SK-N-SH (cell line): ENCODE data around the gene S100A2. TPM values are rescaled to one million over a fixed set of nuclear protein-coding genes. Genes with fewer than 3 reads are reported as not detected.

Experiments used
- CTCF ChIA-PET: fragments of 300-600, 350-600 bp; formaldehyde crosslinking; extraction: SDS; loops from one replicate; lab custom pipeline; 2021; lab: Yijun Ruan, JAX
- POLR2A ChIA-PET: fragments of 350-600 bp; sonication (Branson Sonifier 250); formaldehyde crosslinking; extraction: SDS; loops from one replicate; lab custom pipeline; 2020; ENCODE audit warnings: antibody characterized with exemption, inconsistent platforms; lab: Yijun Ruan, JAX
- DNase-seq: peaks from one replicate; pipeline ENCODE4 v3.0.0; 2012
- H2AFZ ChIP-seq: fragments of 200-600 bp; sonication (generic); 2 replicates; pipeline ENCODE4 v1.8.1; 2016; ENCODE audit warnings: antibody characterized with exemption, mild to moderate bottlenecking, low read depth
- H3F3A ChIP-seq: fragments of 200-600 bp; sonication (generic); replicated peaks from 2 replicates; pipeline ENCODE3; 2016; ENCODE audit warnings: antibody characterized with exemption, mild to moderate bottlenecking; ENCODE audit not compliant: insufficient read depth
- H3K27ac ChIP-seq, 2 experiments: fragments of 200-500 bp in 1 of 2; fragments of 200-600 bp in 1 of 2; sonication (Bioruptor generic) in 1 of 2; sonication (generic), shearing (Covaris generic) in 1 of 2; 2 replicates each; pipeline versions ENCODE4 v1.5.1 to v1.6.1; 2014 to 2016; ENCODE audit warnings: low read depth in 2 of 2, inconsistent platforms in 1 of 2, low read length in 1 of 2, mild to moderate bottlenecking in 1 of 2, mixed read lengths in 1 of 2
- H3K27me3 ChIP-seq: fragments of 200-600 bp; sonication (generic), shearing (Covaris generic); 2 replicates; pipeline ENCODE4 v1.6.1; 2016; ENCODE audit warnings: mixed run types; ENCODE audit not compliant: insufficient read depth
- H3K36me3 ChIP-seq, 2 experiments: fragments of 200-500 bp in 1 of 2; fragments of 200-600 bp in 1 of 2; sonication (Bioruptor generic) in 1 of 2; sonication (generic) in 1 of 2; replicated peaks in 1 of 2; 2 replicates each; pipeline versions ENCODE3 to v1.5.1; 2014 to 2016; ENCODE audit warnings: low read length in 1 of 2, mild to moderate bottlenecking in 1 of 2; ENCODE audit not compliant: insufficient read depth in 2 of 2, control insufficient read depth in 1 of 2
- H3K4me1 ChIP-seq, 2 experiments: fragments of 200-500 bp in 1 of 2; fragments of 200-600 bp in 1 of 2; sonication (Bioruptor generic) in 1 of 2; sonication (generic), shearing (Covaris generic) in 1 of 2; 2 replicates each; pipeline versions ENCODE4 v1.5.1 to v1.6.1; 2014 to 2016; ENCODE audit warnings: low read depth in 1 of 2, low read length in 1 of 2, mixed run types in 1 of 2; ENCODE audit not compliant: insufficient read depth in 2 of 2, control insufficient read depth in 1 of 2
- H3K4me2 ChIP-seq: fragments of 200-600 bp; sonication (generic), shearing (Covaris generic); 2 replicates; pipeline ENCODE4 v1.6.1; 2017; ENCODE audit warnings: mixed run types
- H3K4me3 ChIP-seq, 2 experiments: fragments of 200-500 bp in 1 of 2; fragments of 200-600 bp in 1 of 2; sonication (Bioruptor generic) in 1 of 2; sonication (generic), shearing (Covaris generic) in 1 of 2; 2 replicates each; pipeline versions ENCODE4 v1.5.1 to v1.8.1; 2014 to 2016; ENCODE audit warnings: low read depth in 2 of 2, inconsistent platforms in 1 of 2, low read length in 1 of 2, mild to moderate bottlenecking in 1 of 2, mixed read lengths in 1 of 2, moderate library complexity in 1 of 2
- H3K79me2 ChIP-seq: fragments of 200-600 bp; sonication (generic); 2 replicates; pipeline ENCODE4 v1.8.1; 2017; ENCODE audit warnings: mild to moderate bottlenecking; ENCODE audit not compliant: insufficient read depth
- H3K9ac ChIP-seq: fragments of 200-600 bp; sonication (generic); 2 replicates; pipeline ENCODE4 v1.6.1; 2017; ENCODE audit warnings: mixed run types
- H3K9me2 ChIP-seq: fragments of 200-600 bp; sonication (generic); 2 replicates; pipeline ENCODE4 v1.6.1; 2017; ENCODE audit warnings: mixed run types
- H3K9me3 ChIP-seq: fragments of 200-600 bp; sonication (generic); 2 replicates; pipeline ENCODE4 v1.6.1; 2017; ENCODE audit warnings: mixed run types, mild to moderate bottlenecking, moderate library complexity
- H4K20me1 ChIP-seq: fragments of 200-600 bp; sonication (generic); 2 replicates; pipeline ENCODE4 v1.6.1; 2017; ENCODE audit warnings: mild to moderate bottlenecking, mixed run types; ENCODE audit not compliant: insufficient read depth
- EZH2phosphoT487 ChIP-seq: fragments of 200-600 bp; sonication (generic); IDR thresholded peaks from 2 replicates; pipeline ENCODE4 v1.6.1; 2017; ENCODE audit warnings: low read depth, mixed run types, mild to moderate bottlenecking, antibody characterized with exemption, moderate library complexity, borderline replicate concordance
- FOXM1 ChIP-seq: IDR thresholded peaks from 2 replicates; pipeline ENCODE4 v1.4.0; 2012; ENCODE audit warnings: low read depth, mild to moderate bottlenecking
- POLR2AphosphoS5 ChIP-seq: IDR thresholded peaks from 2 replicates; pipeline ENCODE4 v1.6.1; 2012; ENCODE audit warnings: low read depth, low read length
- RFX5 ChIP-seq: IDR thresholded peaks from 2 replicates; pipeline ENCODE4 v1.6.1; 2012; ENCODE audit warnings: mild to moderate bottlenecking, improper control_type of control experiment, low read length
- SMC3 ChIP-seq: IDR thresholded peaks from 2 replicates; pipeline ENCODE4 v1.6.1; 2012; ENCODE audit warnings: low read depth, low read length, improper control_type of control experiment
- TEAD4 ChIP-seq: IDR thresholded peaks from 2 replicates; pipeline ENCODE4 v1.4.0; 2012; ENCODE audit warnings: mild to moderate bottlenecking, borderline replicate concordance; ENCODE audit not compliant: insufficient read depth
- YY1 ChIP-seq: IDR thresholded peaks from 2 replicates; pipeline ENCODE4 v1.4.0; 2012; ENCODE audit warnings: low read depth, mild to moderate bottlenecking
- WGBS: methylation state at CpG from one replicate; pipeline ENCODE4 v1.1.6; 2017; ENCODE audit warnings: low lambda C conversion rate; 5-methylcytosine and 5-hydroxymethylcytosine counted together
- polyA plus RNA-seq, 3 experiments: library from polyadenylated mRNA; depleted of rRNA; stranded (reverse); fragments of >200 nt; gene quantifications; 2 replicates each; pipeline ENCODE4 v1.2.3, GENCODE V29; 2012
- TF ChIP-seq, protein P1 (sequence below): fragments of 150-350 bp; IDR thresholded peaks from 2 replicates; pipeline ENCODE4 v1.6.1; 2016; ENCODE audit warnings: mild to moderate bottlenecking, low read depth, low read length

The S100A2 gene
- polyA plus RNA-seq, 1 of the 3 experiments (the other 2 are of a cell fraction), result 31.4 TPM

DNA sequence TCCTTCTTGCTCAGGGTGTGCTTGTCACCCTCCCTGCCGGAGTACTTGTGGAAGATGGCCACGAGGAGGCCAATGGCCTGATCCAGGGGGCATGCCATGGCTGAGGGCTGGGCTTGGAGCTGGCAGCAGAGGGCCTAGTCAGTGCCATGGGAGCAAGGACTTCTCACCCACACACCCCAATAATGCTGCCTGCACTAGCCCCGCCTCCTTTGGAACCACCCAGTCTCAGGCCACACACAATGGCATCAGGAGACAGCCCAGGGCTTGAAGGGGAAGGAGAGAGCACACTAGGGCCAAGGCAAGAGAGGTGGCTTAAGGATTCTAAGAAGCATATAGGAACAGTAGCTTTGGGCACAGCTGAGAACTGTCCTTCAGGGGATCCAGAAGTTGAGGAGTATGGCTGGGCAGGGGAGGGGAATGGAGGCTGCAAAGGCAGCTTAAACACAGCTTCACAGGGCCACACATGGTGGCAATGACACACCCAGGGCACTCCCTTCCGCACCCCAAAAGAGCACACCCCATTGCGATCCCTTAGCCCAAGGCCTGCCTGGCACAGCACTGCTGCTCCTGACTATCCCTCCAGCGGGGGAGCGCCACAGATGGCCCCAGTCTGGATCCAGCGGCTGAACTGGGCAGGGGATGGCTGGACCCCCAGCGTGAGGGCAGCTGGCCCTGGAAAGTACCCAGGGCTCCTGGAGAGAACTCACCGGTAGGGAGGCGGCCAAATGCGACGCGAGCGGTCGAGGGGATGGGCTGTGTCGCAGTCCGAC, 30.2 kb downstream of the S100A2 start, which contains the start of gene S100A6:
Gene S100A6 (minus strand): TSS at position 750 of the 770 bp plus-strand sequence. CDS start 652 bp downstream, at position 98.
- H3K27ac ChIP-seq, result peak within 1 kb of the TSS; percentile 84 to 87
- H3K4me3 ChIP-seq, result peak within 1 kb of the TSS; percentile 70 to 79
- peaks cover 30% of the 10 kb centered on the region for H3K79me2 ChIP-seq
- peaks cover 4% of the 10 kb centered on the region; the same call in 1 of the 2 replicates for H4K20me1 ChIP-seq
- no peaks in the 10 kb centered on the region for H3K9me2 ChIP-seq
- peak within 1 kb of the TSS; percentile 95 for H3K4me2 ChIP-seq
- H3K4me1 ChIP-seq, result peaks cover 24 to 38% of the 10 kb centered on the region in 2 experiments; a peak in 3 of 4 replicates
- POLR2A ChIA-PET, result interaction anchor here (1.0 to 2.0 kb wide), 6 partner anchors 9 to 25 kb away, joined by 3 to 12 read pairs (median 6); partner anchors contain the start of gene S100A4
- DNase-seq, result no peak
- 13% methylated on average over 10 of the region's 18 CpGs for WGBS
- peaks cover 4 to 17% of the 10 kb centered on the region in 2 experiments for H3K36me3 ChIP-seq
- no peaks in the 10 kb centered on the region for H3K27me3 ChIP-seq
- H3F3A ChIP-seq, result peaks cover 57% of the 10 kb centered on the region
- TF ChIP-seq, protein P1, sequence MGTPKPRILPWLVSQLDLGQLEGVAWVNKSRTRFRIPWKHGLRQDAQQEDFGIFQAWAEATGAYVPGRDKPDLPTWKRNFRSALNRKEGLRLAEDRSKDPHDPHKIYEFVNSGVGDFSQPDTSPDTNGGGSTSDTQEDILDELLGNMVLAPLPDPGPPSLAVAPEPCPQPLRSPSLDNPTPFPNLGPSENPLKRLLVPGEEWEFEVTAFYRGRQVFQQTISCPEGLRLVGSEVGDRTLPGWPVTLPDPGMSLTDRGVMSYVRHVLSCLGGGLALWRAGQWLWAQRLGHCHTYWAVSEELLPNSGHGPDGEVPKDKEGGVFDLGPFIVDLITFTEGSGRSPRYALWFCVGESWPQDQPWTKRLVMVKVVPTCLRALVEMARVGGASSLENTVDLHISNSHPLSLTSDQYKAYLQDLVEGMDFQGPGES, result no peak
- 0 out of 2 replicates have a peak, but pooled peaks have one; percentile 24 for TF ChIP-seq YY1
- peak; percentile 87 for TF ChIP-seq POLR2AphosphoS5
- H3K9me3 ChIP-seq, result no peaks in the 10 kb centered on the region
- CTCF ChIA-PET, result interaction anchor here (0.9 to 8.4 kb wide), 11 partner anchors 10 to 200 kb away, joined by 3 to 45 read pairs (median 3); partner anchors contain the start of gene S100A4
- peak within 1 kb of the TSS; percentile 98 for H3K9ac ChIP-seq
- H2AFZ ChIP-seq, result 0 out of 2 replicates have a peak within 1 kb of the TSS, but pooled peaks have one; percentile 12

DNA sequence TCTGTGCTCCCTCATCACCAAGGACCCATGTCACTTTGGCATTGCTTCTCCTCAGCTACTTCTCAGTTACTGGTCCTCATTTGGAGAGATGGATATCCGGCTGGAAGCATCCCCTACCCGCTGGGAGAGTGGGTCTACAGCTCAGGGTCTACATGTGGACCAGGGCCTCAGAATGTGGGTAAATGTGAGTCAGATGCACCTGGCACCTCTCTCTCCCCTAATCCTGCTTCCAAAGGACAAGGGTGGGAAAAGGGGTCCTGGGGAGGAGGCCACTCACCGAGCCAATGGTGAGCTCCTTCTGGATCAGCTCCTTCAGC, 30.8 kb downstream of the S100A2 start:
- Histone ChIP-seq H3K9ac (peak overlapping the region; percentile 98), H3K27ac (peak overlapping the region; percentile 84 to 87; a peak in 3 of 4 replicates), H3K27me3 (no peaks in the 10 kb centered on the region)
- DNase-seq, result no peak
- POLR2A ChIA-PET, result interaction anchor here (1.3 to 2.0 kb wide), 3 partner anchors 9 to 14 kb away, joined by 4 to 8 read pairs (median 6); no protein-coding TSS in a partner anchor
- TF ChIP-seq RFX5 (no peak), TEAD4 (no peak), FOXM1 (no peak), SMC3 (no peak), EZH2phosphoT487 (no peak)
- TF ChIP-seq, all 33 proteins: peak for 0
- H3K4me2 ChIP-seq, result peak overlapping the region; percentile 95
- 52% methylated on average over 2 of the region's 3 CpGs for WGBS
- H3K4me3 ChIP-seq, result peak overlapping the region; percentile 70 to 79
- H3K79me2 ChIP-seq, result peaks cover 30% of the 10 kb centered on the region
- no peaks in the 10 kb centered on the region for H3K9me3 ChIP-seq
- H4K20me1 ChIP-seq, result peaks cover 4% of the 10 kb centered on the region; the same call in 1 of the 2 replicates
- no peak overlapping the region for H2AFZ ChIP-seq
- peaks cover 57% of the 10 kb centered on the region for H3F3A ChIP-seq
- no peaks in the 10 kb centered on the region for H3K9me2 ChIP-seq
- peaks cover 4 to 17% of the 10 kb centered on the region in 2 experiments for H3K36me3 ChIP-seq
- CTCF ChIA-PET, result interaction anchor here (1.1 to 8.4 kb wide), 5 partner anchors 23 to 38 kb away, joined by 3 to 45 read pairs (median 13); no protein-coding TSS in a partner anchor
- peaks cover 24 to 38% of the 10 kb centered on the region in 2 experiments; a peak in 3 of 4 replicates for H3K4me1 ChIP-seq
